ENCODE data around the gene ZNF319.
"Not testable (repeated sequence)": the region's sequence is repeated elsewhere in the genome, so short reads cannot be mapped to it uniquely, and the experiment has no call there.

ZNF319 gene

GRCh38 chr16:58020628-58021521 is 20.4 kb upstream of the ZNF319 start:
- DNase-seq = no peak

DNA sequence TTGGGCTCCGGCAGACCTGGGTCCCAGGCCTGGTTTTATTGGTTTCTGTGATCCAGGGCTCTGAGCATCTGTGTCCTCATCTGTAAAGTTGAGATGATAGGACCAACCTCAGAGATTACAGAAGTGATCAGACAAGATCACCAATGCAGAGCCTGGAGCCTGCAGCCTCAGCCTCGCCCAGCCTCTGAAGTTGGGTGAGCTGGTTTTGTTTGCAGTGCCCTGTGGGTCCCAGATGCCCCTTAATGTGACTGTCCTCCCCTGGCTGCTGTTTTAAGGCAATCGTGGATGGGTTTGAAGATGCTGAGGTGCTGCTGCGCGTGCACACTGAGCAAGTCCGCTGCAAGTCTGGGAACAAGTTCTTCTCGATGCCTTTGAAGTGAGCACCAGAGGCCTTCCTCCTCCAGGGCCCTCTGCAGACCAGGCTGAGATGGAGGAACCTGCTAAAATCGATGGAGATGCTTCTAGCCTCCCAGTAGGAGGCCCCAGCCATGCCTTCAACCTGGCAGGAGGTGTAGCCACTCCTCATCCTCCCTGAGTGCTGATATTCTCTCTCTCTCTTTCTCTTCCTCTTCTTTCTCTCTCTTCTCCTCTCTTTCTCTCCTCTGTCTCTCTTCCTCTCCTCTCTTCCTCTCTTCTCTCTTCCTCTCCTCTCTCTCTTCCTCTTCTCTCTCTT is 19.5 kb upstream of the ZNF319 start:
- DNase-seq = no peak

DNA sequence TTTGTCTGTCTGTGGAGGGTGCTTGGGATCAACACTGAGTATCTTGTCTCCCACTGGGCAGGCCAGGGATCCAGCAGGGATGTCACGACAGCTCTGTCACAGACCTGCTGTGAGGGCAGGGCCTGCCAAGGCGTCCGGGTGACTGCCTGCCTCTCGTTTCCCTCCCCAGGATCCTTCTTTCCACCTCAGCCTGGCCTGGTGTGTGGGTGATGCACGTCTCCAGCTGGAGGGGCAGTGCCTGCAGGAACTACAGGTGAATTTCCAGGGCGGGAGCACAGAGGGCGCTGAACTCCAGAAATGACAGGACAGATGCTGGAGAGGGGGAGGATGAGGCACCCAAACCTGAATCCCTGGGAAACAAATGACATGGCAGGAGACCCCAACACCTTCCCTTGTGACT is 18.3 kb upstream of the ZNF319 start:
- no peak for DNase-seq

DNA sequence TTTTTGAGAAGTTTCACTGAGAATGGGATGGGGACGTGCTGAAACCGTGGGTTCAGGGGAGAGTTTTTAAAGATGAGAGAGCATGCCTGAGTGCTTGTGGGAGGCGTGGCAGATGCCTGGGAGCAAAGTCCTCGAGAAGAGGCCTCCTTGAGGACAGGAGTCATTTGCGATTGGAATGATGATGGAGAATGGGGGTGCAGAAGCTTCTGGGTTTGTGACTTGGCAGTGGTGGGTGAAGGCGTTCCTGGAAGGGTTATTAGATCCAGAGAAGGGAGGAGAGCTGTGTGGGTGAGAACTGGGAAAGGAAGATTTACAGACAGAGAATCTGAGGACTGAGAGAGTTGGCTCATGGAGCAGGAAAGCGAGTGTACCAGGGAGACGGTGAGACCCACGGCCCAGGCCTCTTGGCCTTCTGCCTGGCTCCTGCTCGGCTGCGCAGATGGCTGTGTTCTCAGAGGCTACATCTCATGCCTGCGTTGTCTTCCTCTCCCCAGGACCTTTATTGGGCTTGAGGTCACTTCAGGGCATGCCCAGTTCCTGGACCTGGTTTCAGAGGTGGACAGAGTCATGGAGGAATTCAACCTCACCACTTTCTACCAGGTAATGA is 16.5 kb upstream of the ZNF319 start:
- no peak for DNase-seq

DNA sequence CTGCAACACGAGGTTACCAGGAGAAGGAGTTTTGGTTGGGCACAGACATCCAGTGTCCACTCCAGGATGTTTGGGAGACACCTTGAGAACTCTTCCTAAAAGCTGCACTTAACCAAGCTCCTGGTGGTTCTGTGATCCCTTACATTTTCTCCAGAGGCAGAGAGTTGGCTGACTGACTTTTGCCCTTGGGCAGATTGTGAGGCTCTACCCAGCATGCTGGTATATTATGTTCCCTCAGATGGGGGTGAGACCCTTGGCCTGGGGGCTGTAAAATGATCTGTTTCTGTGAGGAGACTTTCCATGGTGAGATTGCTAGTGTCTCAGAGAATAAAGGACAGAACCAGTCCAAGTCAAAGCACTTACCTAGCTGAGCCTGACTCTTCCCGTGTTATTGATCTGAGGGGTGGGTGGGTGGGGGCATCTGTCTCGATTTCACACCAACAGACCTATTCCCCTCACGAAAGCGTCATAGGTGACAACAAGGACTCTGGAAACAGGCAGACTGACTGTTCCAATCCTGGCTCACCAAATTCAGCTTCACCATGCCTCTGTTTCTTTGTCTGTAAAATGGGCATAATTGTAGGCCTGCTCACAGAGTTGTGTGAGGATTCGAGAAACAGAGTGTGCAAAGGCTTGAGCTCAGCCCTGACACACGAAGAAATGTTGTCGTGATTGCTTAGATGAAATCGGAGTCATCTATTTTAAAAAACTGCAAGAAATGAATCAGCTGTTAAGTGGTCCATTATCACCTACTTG is 12.9 kb upstream of the ZNF319 start:
- no peak for DNase-seq

DNA sequence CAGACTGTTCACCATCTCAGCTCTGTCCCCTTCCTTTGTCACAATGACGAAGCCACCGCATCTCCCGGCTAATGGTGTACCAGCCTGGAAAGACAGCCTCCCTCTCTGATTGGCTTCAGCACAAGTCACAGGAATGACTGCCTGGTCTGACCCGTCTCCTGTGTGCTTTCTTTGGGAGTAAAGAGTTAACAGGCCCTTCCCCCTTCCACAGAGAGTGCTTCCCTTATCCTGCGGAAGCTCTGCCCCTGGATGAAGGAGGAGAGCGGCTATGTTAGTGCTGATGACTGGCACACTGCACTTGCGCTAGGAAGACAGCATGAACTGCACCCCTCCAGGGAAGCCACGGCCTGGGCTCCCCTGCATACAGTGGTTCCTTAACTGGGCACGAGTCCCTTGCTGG is 12.0 kb upstream of the ZNF319 start:
- no peak for DNase-seq

DNA sequence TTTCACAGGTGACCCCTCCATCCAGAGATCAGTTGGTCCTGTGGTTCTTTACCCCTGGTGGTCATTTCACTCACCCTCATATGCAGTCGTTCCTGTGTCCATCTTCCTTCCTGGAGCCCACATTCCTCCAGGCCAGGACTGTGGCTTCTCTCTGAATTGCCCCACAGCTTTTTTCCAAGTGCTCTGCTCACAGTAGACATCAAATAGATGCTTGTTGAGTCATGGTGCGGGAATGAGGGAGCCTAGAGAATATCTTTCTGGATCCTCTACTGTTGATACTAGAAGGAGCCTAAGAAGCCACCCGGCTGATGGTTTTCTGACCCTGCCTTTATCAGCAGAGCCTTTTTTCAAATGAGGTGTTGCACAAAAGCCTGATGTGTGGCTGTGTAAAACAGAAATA is 11.2 kb upstream of the ZNF319 start:
- no peak for DNase-seq

DNA sequence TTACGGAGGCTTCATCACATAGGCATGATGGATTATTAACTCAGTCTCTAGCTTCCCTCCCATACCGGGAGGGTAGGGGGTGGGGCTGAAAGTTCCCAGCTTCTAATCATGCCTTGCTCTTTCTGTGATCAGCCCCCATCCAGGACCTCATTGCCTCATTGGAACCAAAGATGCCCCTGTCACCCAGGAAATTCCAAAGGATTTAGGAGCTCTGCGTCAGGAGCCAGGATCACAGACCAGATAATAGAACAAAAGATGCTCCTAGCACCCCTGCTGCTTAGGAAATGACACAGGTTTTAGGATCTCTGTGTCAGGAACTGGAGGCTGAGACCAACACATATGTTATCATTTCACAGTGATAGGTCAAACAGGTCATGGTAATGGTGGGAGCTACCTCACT is 10.4 kb upstream of the ZNF319 start:
- no peak for DNase-seq

GRCh38 chr16:58009856-58010416 is 9.5 kb upstream of the ZNF319 start:
- DNase-seq = no peak

DNA sequence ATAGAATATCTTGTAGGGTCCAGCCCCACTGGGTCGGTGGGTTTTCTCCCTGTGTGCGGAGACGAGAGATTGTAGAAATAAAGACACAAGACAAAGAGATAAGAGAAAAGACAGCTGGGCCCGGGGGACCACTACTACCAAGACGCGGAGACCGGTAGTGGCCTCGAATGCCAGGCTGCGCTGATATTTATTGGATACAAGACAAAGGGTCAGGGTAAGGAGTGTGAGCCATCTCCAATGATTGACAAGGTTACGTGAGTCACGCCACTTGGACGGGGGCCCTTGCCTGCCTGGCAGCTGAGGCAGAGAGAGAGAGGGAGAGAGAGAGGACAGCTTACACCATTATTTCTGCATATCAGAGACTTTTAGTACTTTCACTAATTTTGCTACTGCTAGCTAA is 4.3 kb upstream of the ZNF319 start:
- not testable (repeated sequence) for DNase-seq

DNA sequence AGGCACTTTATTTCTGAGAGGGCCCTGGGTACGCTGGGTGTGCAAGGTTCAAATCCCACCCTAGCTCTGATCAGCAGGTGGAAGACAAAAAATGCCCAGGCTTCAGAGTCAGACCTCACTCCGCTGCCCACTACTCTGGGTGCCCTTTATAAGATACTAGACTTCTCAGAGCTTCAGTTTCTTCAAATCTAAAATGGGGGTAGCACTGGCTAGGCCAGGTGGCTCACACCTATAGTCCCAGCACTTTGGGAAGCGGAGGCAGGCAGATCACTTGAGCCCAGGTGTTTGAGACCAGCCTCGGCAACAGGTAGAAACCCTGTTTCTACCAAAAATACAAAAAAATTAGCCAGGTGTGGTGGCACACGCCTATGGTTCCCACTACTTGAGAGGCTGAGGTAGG is 2.5 kb upstream of the ZNF319 start:
- DNase-seq = no peak

DNA sequence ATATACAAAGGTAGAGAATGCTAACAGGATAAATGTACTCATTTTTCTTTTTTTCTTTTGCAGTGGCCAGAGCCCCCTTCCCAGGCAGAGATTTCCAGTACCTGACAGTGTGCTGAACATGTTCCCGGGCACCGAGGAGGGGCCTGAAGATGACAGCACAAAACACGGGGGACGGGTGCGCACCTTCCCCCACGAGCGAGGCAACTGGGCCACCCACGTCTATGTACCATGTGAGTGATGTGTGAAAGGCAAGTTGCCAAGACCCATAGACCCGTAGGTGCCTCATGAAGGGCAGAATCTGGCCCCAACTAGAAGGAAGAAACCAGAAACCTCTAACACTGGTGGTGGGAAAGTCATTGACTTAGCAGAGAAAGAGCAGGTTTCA is 1.9 kb upstream of the ZNF319 start:
- no peak for DNase-seq

DNA sequence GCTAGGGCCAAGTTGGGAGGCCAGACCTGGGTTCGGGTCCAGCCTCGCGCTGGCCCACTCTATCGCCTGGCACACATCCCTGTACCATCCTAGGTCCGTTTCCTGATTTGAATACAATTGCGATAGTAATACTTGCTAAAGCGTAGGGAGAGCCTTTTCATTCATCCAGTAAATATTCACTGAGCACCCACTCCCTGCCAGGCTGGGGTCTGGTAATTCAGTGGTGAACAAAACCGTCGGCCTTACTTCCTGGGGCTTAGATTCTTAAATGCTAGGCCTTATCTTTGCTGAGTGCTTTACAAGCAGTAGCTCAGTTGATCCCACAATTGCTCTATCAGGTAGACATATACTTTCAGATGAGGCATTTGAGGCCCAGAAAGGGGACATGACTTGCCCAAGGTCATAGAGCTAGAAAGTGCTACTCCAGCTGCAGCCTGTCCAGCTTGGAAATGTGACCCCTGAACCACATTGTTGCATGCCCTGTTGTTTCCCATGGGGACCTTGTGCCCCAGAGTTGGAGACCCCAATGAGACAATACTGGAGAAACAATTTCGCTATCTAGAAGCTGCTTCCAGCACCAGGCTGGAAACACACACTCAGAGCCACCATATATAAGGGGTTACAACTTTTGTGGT is 1.4 kb upstream of the ZNF319 start:
- DNase-seq = no peak

GRCh38 chr16:58000706-58001676 is 519 bp upstream of the ZNF319 start, which contains the start of gene USB1:
TSS of gene USB1 (plus strand) at chr16:58001407. CDS start at chr16:58001484, 77 bp downstream.
- no peak for DNase-seq

DNA sequence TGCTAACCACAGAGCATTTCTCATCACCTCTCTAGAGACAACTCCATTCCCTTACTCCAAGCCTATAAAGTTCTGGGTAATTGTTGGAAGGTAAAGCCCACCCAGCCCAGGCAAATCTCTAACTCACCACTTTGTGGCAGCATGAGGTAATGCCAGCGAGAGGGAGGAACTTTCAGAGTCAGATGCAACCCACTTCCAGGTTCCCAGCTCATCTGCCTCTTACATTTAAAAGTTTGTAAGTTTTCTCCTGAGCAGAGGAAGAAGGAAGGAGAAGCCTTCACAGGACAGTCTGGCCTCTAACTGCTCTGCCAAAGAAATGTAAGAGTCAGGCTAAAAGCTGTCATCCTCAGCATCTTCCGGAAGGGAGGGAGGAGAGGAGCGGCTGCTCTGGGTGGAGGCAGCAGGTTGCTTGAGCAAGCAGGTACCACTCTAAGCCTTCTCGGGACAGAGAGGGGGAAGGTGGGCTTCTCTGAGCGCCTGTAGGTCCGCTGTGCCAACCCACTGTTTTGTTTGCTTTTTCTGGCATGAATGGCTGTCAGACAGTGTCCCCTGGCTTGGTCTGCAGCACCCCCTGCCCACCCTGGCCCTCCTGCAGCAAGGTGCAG is 1.0 kb downstream of the ZNF319 start:
- no peak for DNase-seq

DNA sequence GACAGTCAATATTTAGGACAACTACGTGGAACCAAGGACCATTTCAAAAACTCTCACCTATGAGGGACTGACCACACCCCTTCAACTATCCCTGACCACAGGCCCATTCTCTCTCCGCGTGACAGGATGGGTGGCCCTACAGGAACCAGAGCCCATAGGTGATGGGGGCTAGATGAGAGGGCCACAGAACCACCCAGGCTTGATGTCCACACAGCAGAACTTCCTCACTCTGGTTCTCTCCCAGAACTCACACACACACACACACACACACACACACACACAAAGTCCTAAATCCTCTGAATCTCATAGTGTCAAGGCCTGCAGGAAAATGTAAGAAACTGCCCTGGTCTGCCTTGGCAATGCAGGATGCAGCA is 1.5 kb downstream of the ZNF319 start:
- no peak for DNase-seq

DNA sequence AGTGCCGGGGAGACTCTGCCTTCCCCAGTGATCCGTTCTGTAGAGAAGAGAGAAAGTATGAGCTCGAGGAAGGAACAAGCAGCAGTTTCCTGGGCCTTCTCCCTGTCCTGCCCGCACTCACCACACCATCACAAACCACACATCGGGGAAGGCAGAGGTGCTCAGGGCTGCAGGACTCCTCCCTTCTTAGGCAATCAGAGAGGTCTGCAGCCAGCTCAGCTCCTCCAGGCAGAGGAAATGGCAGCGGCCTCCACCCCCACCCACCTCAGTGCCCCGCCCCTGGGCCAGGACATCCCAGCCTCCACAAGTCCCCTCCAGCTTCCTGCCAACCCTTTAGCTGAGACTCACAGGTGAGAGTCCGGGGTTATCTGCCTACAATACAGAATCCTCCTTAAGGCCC is 2.0 kb downstream of the ZNF319 start:
- DNase-seq = no peak

GRCh38 chr16:57997528-57998265 is 2.8 kb downstream of the ZNF319 start:
- DNase-seq = no peak

DNA sequence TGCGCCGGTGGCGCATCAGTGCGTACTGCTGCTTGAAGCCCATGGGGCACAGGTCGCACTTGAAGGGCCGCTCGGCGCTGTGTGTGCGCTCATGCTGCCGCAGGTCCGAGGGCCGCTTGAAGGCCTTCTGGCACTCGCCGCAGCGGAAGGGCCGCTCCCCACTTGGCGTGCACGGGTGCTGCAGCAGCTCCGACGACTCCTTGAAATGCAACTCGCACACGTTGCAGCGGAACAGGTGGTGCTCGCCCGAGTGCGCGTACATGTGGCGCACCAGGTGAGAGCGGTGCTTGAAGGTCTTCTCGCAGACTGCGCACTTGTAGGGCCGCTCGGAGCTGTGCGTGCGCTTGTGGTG is 3.3 kb downstream of the ZNF319 start:
- no peak for DNase-seq

Measured in NCI-H2081 treated with DMSO at 0.1 percent for 48 hours (cell line).